ENCODE results near the gene RAB4A. TPM values are rescaled to one million over a fixed set of nuclear protein-coding genes. Genes with fewer than 3 reads are reported as not detected.

RAB4A gene
- total RNA-seq, 2 experiments from 2014 or later, result 17.5 to 27.9 TPM

DNA sequence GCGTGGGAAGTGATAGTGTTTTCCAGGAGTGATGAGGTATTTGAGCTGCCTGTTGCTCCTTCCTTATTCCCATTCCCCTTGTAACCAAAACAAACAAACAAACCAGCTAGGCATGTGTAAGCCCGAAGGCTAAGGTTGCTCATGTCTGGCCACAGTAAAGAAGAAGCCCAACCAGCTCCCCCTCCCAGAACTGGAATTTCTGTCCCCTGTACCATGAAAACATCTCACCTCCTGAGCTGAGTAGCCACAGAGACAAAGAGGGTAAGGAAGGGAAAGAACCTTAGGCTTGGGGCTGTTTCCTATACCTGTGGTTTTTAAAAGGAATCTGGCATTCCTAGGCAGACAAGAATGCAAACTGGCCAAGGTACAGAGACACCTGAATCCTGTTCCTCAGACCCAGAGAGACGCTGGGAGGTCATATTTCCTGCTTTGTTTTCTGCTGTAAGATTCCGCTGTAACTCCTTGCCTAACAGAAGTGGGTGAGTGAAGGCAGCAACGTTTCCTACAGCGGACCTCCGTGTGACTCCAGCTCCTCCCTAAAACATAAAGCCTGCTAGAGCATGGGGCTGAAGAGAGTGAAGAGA lies 41.7 kb upstream of the RAB4A start:
- ChIA-PET CTCF (ENCODE audit: unreplicated experiment) (no interaction called here), POLR2A (no interaction called here)
- no peak overlapping the region for H2AFZ ChIP-seq (ENCODE audit: low read length)
- no peaks in the 10 kb centered on the region for H3K36me3 ChIP-seq (ENCODE audit: insufficient read depth, low read length)
- H3K9me3 ChIP-seq (ENCODE audit: low read length), result no peaks in the 10 kb centered on the region
- no peak overlapping the region for H3K4me3 ChIP-seq (ENCODE audit: low read depth, low read length, poor library complexity, severe bottlenecking)
- no peak overlapping the region for H3K27ac ChIP-seq (ENCODE audit: low read depth, low read length, poor library complexity, severe bottlenecking)
- H3K79me2 ChIP-seq (ENCODE audit: insufficient read depth, low read depth, low read length), result no peaks in the 10 kb centered on the region
- no peak for TF ChIP-seq EZH2phosphoT487 (IDR thresholded peaks at IDR 0.05; ENCODE audit: borderline replicate concordance, low read depth, low read length)
- TF ChIP-seq, protein P1, sequence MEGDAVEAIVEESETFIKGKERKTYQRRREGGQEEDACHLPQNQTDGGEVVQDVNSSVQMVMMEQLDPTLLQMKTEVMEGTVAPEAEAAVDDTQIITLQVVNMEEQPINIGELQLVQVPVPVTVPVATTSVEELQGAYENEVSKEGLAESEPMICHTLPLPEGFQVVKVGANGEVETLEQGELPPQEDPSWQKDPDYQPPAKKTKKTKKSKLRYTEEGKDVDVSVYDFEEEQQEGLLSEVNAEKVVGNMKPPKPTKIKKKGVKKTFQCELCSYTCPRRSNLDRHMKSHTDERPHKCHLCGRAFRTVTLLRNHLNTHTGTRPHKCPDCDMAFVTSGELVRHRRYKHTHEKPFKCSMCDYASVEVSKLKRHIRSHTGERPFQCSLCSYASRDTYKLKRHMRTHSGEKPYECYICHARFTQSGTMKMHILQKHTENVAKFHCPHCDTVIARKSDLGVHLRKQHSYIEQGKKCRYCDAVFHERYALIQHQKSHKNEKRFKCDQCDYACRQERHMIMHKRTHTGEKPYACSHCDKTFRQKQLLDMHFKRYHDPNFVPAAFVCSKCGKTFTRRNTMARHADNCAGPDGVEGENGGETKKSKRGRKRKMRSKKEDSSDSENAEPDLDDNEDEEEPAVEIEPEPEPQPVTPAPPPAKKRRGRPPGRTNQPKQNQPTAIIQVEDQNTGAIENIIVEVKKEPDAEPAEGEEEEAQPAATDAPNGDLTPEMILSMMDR (conservative IDR thresholded peaks at IDR 0.05; ENCODE audit: low read length), result no peak
- no peaks in the 10 kb centered on the region for H3K4me1 ChIP-seq (ENCODE audit: insufficient read depth, low read length, poor library complexity, severe bottlenecking)
- H3K9me2 ChIP-seq (ENCODE audit: insufficient read depth, low read length), result no peaks in the 10 kb centered on the region
- H3K4me2 ChIP-seq (ENCODE audit: low read length), result no peak overlapping the region
- no peaks in the 10 kb centered on the region for H4K20me1 ChIP-seq (ENCODE audit: insufficient read depth, low read length)
- no peak for DNase-seq (ENCODE audit: low spot score)
- BruUV-seq (replicated peaks), result no TSS peak
- intact Hi-C loops (cut with micrococcal nuclease; ENCODE audit: unreplicated experiment), result loop anchor here (10.0 kb wide), 1 partner anchor 534 kb away; no protein-coding TSS in a partner anchor

DNA sequence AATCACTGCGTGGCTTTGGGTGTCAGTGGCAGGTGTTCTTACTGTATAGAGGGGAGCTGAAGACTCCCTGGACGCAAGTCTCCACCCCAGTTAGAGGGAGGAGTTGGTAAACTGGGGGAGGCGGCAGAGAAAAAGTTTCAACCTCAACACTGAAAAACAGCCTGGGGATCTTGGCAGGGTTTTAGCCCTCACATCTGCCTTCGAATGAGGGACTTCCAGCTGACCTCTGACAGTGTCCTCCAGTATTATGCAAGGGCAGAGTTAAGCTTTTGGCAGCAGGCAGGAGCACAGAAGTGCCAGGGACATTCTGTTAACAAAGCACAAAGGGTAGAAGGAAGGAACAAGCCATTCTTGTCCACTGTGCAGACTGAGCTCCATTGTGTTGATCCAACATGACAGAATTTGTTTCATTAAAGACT lies 41.2 kb upstream of the RAB4A start:
- H3K9me3 ChIP-seq (ENCODE audit: low read length), result no peaks in the 10 kb centered on the region
- no peaks in the 10 kb centered on the region for H3K79me2 ChIP-seq (ENCODE audit: insufficient read depth, low read depth, low read length)
- CTCF ChIA-PET (ENCODE audit: unreplicated experiment), result no interaction called here
- H3K4me2 ChIP-seq (ENCODE audit: low read length), result no peak overlapping the region
- H3K27ac ChIP-seq (ENCODE audit: low read depth, low read length, poor library complexity, severe bottlenecking), result no peak overlapping the region
- intact Hi-C loops (cut with micrococcal nuclease; ENCODE audit: unreplicated experiment), result loop anchor here (10.0 kb wide), 1 partner anchor 535 kb away; no protein-coding TSS in a partner anchor
- H3K9me2 ChIP-seq (ENCODE audit: insufficient read depth, low read length), result no peaks in the 10 kb centered on the region
- POLR2A ChIA-PET, result no interaction called here
- no peaks in the 10 kb centered on the region for H4K20me1 ChIP-seq (ENCODE audit: insufficient read depth, low read length)
- TF ChIP-seq EZH2phosphoT487 (IDR thresholded peaks at IDR 0.05; ENCODE audit: borderline replicate concordance, low read depth, low read length), result no peak
- TF ChIP-seq, protein P1 (conservative IDR thresholded peaks at IDR 0.05; ENCODE audit: low read length), result no peak
- no peaks in the 10 kb centered on the region for H3K4me1 ChIP-seq (ENCODE audit: insufficient read depth, low read length, poor library complexity, severe bottlenecking)
- H2AFZ ChIP-seq (ENCODE audit: low read length), result no peak overlapping the region
- no peak for DNase-seq (ENCODE audit: low spot score)
- H3K36me3 ChIP-seq (ENCODE audit: insufficient read depth, low read length), result no peaks in the 10 kb centered on the region
- BruUV-seq (replicated peaks), result no TSS peak
- H3K4me3 ChIP-seq (ENCODE audit: low read depth, low read length, poor library complexity, severe bottlenecking), result no peak overlapping the region

DNA sequence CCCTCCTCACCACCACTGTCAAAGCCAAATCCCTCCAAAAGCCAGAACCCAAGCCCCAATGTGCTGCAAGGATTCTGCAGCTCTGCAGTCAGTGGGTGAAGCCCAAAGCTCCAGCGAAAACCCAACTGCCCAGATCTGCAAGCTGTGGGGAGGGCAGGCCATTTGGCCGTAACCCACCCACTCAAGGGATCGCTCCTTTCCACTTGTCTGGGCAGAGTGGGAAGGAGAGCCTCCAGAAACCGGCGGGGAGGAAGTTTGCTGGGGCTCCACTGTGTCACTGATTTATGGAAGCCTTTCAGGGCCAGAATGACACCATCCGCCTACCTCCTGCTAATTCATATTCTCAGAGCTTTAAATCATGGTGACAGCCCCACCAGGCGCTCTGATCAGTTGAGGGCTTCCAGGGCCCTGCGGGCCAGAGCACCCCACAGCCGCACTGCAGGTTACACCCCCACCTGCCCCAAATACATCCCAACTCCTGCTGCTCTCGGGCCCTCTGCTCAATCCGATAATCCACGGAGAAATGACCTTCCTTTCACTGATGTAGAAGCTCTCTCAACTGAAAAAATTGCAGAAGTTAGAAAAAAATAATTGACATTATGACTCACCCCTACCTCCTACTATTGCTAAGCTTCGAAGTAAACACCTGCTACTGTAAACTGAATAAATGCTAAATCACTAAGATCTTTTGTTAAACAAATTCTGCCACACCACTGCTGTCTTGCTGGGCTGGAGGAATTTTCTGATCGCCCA lies 40.6 kb upstream of the RAB4A start:
- no peaks in the 10 kb centered on the region for H3K9me3 ChIP-seq (ENCODE audit: low read length)
- POLR2A ChIA-PET, result no interaction called here
- no peak for DNase-seq (ENCODE audit: low spot score)
- H3K4me3 ChIP-seq (ENCODE audit: low read depth, low read length, poor library complexity, severe bottlenecking), result no peak overlapping the region
- CTCF ChIA-PET (ENCODE audit: unreplicated experiment), result no interaction called here
- intact Hi-C loops (cut with micrococcal nuclease; ENCODE audit: unreplicated experiment), result no loop called here
- H3K9me2 ChIP-seq (ENCODE audit: insufficient read depth, low read length), result no peaks in the 10 kb centered on the region
- H3K79me2 ChIP-seq (ENCODE audit: insufficient read depth, low read depth, low read length), result no peaks in the 10 kb centered on the region
- no TSS peak for BruUV-seq (replicated peaks)
- H3K27ac ChIP-seq (ENCODE audit: low read depth, low read length, poor library complexity, severe bottlenecking), result no peak overlapping the region
- TF ChIP-seq, protein P1 (conservative IDR thresholded peaks at IDR 0.05; ENCODE audit: low read length), result no peak
- TF ChIP-seq EZH2phosphoT487 (IDR thresholded peaks at IDR 0.05; ENCODE audit: borderline replicate concordance, low read depth, low read length), result no peak
- H2AFZ ChIP-seq (ENCODE audit: low read length), result no peak overlapping the region
- no peaks in the 10 kb centered on the region for H4K20me1 ChIP-seq (ENCODE audit: insufficient read depth, low read length)
- no peaks in the 10 kb centered on the region for H3K36me3 ChIP-seq (ENCODE audit: insufficient read depth, low read length)
- no peaks in the 10 kb centered on the region for H3K4me1 ChIP-seq (ENCODE audit: insufficient read depth, low read length, poor library complexity, severe bottlenecking)
- H3K4me2 ChIP-seq (ENCODE audit: low read length), result no peak overlapping the region

Data from OCI-LY7 (cell line).